CD4-positive, alpha-beta T cell treated with Interleukin-1 beta for 1 hour (primary cell): ENCODE results near the gene BABAM2.
"Not testable (repeated sequence)": the region's sequence is repeated elsewhere in the genome, so short reads cannot be mapped to it uniquely, and the experiment has no call there.

ENCODE experiments used
- DNase-seq, 2 donors: peaks; one replicate each; pipeline ENCODE4 v3.0.0-alpha.2; 2020 to 2022

The BABAM2 gene

DNA sequence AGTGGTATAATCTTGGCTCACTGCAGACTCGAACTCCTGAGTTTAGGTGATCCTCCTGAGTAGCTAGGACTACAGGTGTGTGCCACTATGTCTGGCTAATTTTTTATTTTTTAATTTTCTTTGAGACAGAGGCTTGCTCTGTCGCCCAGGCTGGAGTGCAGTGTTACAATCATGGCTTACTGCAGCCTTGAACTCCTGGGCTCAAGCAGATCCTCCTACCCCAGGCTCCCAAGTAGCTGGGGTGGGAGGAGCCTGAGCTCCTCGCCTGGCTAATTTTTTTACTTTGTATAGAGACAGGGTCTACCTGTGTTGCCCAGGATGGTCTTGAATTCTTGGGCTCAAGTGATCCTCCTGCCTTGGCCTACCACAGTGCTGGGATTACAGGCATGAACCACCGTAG lies 62.5 kb downstream of the BABAM2 start:
- no peak for DNase-seq

DNA sequence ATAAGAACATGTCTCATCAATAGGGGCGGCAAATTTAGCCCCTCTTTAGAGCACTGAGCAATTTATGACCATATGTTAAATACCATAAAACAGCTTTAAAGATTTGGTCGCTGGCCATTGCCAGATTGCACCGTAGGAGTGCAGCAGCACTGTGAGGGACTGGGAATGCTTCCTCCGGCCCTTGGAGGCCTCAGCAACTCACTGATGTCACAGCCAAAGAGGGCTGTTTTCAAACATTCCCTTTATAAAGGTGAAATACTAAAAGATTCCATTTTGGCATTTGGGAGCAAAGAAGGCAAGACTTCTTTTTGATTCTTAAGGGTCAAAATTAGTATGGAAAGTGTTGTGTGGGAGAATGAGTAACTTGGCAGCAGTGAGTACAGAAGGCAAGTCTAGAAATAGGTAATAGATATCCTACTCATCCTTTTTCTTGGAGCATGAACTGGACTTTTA lies 63.7 kb downstream of the BABAM2 start:
- DNase-seq: no peak

DNA sequence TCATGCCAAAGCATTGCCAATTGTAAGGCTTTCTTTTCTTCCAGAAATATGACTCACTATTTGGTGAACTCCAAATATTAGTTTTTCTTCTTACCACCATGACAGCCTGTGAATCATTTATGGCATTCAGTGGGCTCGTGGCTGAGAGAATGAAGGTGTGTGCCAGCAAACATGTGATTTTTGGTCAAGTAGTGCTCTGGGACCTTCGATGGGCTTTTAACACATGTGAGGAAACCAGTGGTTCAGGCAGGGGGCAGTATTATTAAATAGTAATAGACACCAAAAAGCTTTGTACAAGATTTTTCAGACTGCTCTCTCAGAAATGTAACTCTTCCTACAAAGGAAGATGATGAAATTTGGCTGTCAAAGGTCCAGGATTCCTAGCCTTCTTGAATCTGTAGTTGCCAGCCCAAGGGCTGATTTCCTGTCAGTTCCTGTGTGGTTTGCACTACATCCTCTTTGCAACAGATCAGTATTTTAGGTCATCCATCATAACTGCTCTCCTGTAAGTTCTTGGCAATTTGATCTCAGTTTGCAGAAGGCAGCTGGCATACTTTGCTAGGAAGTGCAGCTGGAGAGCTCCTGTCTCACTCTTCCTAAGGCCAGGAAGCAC lies 64.3 kb downstream of the BABAM2 start:
- DNase-seq: peak; percentile 27 to 40

DNA sequence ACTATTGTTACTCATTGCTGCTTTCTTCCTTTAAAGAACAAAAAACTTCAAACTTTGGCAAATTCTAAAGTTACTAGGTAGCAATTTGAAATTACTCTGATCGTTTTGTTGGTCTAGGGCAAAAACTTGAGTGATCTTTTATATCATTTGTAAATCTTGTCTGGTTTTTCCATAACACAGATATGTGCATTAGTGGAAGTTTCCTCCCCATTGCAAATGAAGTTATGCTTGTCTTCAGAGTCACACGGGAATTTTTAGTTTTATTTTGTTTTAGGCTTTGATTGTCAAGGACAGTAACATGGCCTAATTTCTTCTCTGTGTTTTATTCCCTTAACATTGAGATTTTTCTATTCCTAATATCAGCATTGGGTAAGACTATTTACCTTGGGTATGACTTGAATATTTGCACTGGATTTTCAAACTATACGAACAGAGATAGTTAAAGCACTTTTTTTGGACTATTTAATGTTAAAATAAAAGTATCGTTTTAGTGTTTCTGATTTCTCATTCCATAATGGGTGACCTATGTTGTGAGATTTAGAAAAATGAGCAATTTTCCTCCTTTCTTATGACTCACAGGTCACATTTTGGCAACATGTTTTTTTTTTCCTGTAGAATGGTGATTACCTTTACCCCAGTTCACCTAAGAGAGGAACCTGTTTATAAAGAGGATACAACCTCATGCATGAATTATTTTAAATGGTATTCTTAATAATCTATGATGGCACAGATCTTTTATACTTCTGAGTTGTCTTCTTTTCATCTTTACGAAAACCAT lies 65.0 kb downstream of the BABAM2 start:
- no peak for DNase-seq

DNA sequence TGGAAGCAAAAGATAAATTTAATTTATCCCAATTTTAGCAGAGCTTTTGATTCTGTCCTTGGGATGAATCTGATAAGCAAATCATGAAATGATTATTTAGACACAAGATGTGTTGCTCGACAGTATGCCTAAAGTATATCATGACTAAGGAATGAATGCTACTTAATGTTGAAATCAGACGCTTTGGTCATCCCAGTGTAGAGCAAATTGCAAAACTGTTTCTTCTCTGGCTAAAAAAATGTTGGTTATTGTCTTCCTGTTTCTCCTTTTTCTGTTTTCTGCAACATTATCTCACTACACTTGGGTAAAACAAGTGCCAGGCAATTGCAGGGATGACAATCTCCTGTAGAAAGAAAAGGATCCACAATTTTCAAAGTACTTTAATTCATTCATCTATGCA lies 66.4 kb downstream of the BABAM2 start:
- DNase-seq: no peak

DNA sequence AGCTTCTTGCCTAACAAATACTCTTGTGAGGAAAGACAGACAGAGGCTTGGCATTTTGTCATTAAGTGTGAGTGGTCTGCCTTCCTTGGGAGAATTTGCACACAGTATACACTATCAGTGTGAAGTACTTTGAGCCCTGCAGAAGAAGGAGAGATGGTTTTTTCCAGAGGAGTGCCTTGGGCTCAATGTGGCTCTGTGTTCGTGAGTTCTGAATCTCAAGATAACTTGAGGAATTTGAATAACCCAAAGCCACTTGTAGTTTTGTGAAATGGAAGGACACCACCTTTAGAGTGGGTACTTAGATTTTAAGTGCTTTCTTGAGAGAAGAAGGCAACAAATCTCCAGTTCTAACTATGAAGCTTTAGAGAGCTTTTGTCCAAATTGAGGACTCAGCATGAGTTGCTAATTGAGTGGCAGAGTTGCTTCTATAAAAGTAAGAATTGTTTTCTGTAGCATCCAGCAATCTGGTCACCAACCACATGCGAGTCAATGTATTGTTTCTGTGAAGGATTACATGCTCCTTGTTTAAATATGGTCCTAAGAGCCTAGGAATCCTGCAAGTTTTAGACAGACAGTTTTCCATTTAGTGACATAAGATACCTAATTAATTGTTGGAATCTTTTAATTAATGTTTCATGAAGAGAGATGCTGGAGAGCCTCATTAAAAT lies 68.3 kb downstream of the BABAM2 start:
- DNase-seq: no peak

DNA sequence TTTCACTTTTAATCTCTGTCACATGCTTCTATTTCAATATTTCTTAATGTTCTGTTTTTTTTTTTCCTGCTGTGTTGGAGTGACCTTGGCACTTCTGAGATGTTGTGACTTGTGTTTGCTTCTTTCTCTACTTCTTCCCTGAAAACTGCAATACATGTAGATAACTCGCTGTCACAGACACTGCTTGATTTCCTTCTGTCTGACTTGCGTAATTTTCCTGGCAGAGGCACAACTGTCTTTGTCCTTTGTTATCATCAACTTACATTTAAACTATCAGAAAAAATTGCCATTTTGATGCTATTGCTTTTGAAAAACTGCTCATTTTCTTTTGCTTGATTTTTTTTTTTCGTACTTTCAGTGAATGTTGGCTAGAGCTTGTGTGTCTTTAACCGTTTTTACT lies 69.0 kb downstream of the BABAM2 start:
- DNase-seq: no peak

DNA sequence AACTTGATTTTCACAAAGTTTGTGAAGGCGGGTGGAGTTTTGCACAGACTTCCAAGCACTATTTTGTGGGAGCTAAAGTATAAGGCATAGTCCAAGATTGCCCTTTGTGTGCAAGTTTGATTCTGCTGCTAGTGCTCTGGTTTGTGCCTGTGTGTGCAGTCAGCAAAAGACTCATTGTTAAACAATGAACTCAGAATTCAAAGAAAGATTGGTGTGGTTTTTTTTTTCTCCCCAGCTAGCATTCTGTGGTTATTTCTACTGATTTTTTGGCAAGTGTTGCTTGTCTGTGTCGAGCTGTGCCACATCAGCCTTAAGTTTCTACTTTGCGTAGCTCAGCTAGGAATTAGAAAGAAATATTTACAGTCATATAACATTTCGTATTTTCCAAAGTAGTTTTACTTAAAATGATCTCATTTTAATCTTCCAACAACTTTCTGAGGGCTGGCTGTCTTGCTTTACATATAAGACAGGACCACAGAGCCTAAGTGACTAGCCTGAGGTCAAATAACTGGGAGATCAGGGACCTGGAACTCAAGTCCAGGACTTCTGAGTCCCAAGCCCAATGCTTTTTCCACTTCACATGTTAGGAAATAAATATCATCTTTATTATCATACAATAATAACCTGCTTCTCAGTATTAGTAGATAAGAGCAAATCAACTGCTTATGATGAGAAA lies 69.8 kb downstream of the BABAM2 start:
- no peak for DNase-seq

DNA sequence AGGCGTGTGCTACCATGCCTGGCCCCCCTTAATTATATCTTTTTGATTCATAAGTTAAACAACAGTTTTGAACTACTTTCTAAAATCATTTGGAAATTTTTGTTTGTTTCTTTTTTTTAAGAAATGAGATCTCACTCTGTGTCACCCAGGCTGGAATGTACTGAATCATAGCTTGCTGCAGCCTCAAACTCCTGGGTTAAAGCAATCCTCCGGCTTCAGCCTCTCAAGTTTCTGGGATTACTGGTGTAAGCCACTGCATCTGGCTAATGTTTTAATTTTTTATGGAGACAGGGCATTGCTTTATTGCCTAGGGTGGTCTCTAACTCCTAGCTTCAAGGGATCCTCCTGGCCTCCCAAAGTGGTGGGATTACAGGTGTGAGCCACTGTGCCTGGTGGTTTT lies 71.5 kb downstream of the BABAM2 start:
- DNase-seq: no peak

DNA sequence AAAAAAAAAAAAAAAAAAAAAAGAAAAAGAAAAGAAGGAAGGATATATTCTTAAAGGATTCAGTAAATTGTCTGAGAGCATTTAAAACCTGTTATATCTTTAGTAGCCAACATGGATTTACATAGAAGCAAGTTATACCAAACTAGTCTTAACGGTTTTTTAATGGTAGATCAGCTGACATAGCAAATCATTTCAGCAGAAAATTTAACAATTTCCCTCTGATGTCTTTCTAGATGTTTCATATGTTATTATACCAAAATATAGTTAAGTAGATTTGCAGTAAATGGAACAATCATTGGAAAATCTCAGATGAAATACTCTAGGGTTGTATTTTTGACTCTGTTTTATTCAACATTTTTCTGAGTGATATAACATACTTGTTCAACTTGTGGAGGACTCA lies 72.9 kb downstream of the BABAM2 start:
- DNase-seq: no peak

DNA sequence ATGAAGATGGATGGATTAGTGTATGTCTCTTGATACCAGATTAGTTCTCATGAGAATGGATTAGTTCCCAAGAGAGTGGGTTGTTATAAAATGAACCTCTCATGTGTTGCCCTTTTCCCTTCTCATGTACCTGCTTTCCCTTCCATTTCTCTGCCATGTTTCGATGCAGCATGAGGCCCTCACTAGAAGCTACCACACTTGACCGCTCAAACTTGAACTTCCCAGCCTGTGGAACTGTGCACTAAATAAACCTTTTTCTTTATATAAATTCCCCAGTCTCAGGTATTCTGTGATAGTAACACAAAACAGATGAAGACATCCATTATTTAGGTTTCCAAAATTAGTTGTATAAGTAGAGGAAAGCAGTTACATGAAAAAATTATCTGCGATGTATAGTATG lies 73.5 kb downstream of the BABAM2 start:
- no peak for DNase-seq

DNA sequence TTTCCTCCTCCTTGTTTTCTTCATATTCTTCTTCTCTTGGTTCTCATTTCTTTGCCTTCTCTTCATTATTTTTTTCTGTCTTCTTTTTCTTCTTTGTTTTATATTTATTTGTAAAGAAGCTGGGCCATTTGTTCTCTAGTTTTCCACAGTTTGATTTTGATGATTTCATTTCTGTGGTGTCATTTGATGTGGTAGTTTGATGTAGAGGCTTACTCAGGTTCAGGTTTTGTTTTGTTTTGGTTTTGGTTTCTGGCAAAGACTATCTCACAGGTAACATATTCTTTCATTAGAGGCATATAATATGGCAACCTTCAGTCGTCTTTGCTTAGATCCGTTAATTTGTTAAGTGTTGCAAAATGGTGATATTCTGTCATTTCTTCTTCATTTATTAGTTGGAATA lies 75.3 kb downstream of the BABAM2 start:
- DNase-seq: peak in 1 of 2 donors; percentile 65

DNA sequence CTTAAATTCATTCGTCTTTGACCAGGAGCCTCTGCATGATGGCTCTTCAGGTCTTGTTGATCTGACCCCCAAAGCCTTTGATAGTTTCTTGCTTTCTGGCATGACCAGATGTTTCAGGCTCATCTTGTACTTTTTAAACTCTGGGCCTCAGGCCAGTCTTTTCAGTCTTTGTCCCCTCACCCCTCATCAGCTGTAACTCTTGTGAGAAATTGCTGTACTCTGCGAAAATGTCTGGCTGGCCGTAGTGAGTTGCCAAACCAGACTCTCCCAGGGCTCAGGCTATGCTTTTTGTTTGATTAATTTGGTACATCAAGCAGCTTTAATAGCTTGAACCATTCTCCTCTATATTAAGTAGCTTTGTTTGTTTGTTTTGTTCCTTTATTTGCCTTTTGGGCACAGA lies 75.9 kb downstream of the BABAM2 start:
- DNase-seq: no peak

DNA sequence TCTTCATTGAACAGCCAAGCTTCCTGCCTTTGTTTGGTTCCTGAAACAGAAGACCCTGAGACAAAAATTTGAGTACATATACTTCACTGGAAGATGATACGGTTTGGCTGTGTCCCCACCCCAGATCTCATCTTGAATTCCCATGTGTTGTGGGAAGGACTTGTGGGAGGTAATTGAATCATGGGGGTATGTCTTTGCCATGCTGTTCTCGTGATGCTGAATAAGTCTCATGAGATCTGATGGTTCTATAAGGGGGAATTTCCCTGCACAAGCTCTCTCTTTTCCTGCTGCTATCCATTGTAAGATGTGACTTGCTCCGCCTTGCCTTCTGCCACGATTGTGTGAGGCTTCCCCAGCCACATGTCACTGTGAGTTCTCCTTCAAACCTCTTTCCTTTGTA lies 76.5 kb downstream of the BABAM2 start:
- DNase-seq: no peak

DNA sequence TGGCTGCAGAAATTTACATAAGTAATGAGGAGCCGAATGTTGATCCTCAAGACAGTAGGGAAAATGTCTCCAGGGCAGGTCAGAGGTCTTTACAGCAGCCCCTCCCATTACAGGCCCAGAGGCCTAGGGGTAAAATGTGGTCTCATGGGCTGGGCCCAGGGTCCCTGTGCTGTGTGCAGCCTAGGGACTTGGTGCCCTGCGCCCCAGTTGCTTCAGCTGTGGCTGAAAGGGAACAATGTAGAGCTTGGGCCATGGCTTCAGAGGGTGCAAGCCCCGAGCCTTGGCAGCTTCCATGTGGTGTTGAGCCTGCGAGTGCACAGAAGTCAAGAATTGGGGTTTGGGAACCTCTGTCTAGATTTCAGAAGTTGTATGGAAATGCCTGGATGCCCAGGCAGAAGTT lies 77.5 kb downstream of the BABAM2 start:
- not testable (repeated sequence) for DNase-seq

DNA sequence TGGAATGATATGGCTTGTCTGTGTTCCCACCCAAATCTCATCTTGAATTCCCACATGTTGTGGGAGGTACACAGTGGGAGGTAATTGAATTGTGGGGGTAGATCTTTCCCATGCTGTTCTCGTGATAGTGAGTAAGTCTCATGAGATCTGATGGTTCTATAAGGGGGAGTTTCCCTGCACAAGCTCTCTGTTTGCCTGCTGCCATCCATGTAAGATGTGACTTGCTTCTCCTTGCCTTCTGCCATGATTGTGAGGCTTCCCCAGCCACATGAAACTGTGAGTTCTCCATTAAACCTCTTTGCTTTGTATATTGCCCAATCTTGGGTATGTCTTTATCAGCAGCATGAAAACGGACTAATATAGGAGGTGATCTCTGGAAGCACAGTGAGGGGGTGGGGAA lies 78.4 kb downstream of the BABAM2 start:
- not testable (repeated sequence) for DNase-seq

DNA sequence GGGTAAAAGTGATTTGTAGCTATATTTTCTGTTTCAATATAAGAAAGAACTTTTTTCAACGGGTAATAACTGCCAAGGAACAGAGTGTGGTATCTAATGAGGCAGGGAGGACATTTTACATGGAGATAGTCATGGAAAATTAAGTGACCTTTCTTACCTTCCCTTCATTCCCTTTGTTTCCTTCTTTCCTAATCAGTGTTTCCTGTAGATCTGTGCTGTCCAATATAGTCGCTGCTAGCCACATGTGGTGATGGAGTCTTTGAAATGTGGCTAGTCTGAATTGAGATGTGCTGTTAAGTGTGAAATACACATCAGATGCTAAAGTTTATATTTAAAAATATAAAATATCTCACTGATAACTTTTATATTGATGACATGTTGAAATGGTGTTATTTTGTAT lies 81.8 kb downstream of the BABAM2 start:
- no peak for DNase-seq

DNA sequence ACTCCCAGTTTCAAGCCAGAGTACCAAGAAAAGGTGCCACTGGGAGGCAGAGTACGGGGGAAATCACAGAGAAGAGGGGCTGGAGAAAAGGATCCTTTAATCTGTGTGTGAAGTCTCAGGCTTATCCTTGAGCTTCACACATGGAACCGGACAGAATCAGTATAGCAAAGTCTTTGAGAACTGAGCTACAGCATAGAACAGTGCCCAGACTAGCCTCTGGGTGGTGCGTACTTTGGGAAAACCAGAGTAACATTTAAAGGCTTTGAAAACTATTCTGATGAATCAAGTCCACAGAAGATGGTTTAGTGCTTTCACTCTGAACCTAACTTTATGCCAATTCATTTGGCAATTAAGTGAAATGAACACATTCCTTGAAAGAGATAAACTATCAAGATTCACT lies 83.1 kb downstream of the BABAM2 start:
- DNase-seq: no peak

DNA sequence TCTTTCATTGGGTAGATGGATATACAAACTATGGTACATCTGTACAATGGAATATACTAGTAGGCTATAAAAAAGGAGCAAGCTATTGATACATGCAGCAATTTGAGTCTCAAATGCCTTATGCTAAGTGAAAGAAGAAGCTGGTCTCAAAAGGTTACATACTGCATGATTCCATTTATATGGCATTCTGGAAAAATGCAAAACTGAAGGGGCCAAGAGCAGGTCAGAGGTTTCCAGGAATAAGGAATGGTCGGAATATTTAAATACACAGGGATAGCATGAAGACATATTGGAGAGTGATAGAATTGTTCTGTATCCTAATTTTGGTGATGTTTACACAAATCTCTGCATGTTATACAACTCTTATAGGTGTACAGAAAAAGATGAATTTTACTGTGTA lies 85.8 kb downstream of the BABAM2 start:
- DNase-seq: no peak

DNA sequence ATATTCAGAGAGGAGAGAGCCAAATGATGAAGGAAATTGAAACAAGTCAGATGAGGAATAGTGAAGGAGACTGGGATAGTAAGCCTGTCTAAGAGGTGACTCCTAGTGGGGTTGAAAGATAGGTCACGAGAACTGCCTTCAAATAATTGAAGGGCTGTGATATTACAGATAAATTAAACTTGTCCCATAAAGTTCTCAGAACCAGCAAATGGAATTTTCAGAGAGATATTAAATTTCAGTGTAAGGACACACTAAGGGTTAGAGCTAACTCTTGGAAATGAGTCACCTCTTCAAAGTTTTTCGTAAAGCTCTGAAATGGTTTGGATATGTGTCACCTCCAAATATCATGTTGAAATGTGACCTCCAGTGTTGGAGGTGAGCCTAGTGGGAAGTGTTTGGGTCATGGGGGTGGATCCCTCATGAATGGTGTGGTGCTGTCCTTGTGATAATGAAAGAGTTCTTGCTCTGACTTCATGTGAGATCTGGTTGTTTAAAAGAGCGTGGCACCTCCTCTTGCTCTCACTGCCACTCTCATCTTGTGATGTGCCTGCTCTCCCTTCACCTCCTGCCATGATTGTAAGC lies 87.3 kb downstream of the BABAM2 start:
- peak in 1 of 2 donors; percentile 1 for DNase-seq

DNA sequence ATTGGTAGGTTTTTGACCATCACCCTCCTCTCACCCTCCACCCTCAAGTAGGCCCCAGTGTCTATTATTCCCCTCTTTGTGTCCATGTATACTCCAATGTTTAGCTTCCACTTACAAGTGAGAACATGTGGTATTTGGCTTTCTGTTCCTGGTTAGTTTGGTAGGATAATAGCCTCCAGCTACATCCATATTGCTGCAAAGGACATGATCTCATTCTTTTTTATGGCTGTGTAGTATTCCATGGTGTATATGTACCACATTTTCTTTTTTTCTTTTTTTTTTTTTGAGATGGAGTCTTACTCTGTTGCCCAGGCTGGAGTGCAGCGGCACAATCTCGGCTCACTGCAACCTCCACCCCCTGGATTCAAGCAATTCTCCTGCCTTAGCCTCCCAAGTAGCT lies 88.2 kb downstream of the BABAM2 start:
- not testable (repeated sequence) for DNase-seq

DNA sequence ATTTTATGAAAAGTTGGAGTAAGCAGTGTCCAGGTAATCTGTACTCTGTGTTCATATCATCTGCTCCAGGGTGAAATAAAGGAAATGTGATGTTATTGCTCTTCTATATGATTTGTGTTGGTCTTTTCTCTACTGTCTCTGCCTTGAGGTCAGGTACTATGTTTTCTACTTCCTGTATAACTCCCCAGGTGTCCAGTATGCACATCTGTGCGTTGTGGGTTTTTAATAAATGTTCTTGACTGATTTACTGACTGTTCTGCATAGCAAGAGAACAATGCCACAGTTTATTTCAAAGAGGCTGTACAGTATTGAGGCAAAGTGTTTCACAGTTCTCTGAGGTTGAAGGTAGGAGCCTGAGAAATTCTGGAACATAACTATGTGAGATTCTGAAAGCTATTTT lies 89.7 kb downstream of the BABAM2 start:
- no peak for DNase-seq

DNA sequence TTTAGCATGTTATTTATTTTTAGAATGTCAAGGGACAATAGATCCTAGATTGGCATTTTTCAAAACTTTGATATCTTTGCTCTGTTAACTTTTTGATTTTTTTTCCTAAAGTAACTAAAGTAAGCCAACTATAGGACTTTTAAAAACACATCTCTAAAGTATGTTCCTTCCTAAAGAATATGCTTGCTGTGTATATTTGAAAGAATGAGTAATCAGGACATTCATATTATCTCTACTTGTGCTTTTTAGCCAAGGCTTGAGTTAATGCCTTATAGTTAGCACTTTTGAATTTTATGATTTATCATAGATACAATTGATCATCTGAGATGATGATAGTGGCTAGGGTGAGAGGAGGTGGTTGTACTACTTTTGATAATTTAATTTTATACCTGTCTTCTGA lies 93.6 kb downstream of the BABAM2 start:
- no peak for DNase-seq
